ENCODE measurements around the gene SAGE1.
"Not testable (repeated sequence)": the region's sequence is repeated elsewhere in the genome, so short reads cannot be mapped to it uniquely, and the experiment has no call there.

Gene SAGE1

GRCh38 chrX:135893294-135893817, at the start of gene SAGE1, which contains the start of gene CT45A10:
SAGE1 (plus strand) TSS chrX:135893716; CDS start chrX:135896243, 2,527 bp downstream.
CT45A10 (minus strand) TSS chrX:135893444; CDS start chrX:135885344, 8,100 bp downstream.
- no peak for DNase-seq

- DNase-seq, result not testable (repeated sequence)
These were observed 39.1 kb upstream of the SAGE1 start, which contains the start of gene CT45A8 for GRCh38 chrX:135854438-135854837. CT45A8 (minus strand) TSS chrX:135854538; CDS start chrX:135850783, 3,755 bp downstream.

GRCh38 chrX:135871712-135872111, 21.8 kb upstream of the SAGE1 start, which contains the start of gene CT45A9:
CT45A9 (minus strand) TSS chrX:135871812; CDS start chrX:135868061, 3,751 bp downstream.
- DNase-seq, result not testable (repeated sequence)

GRCh38 chrX:135882741-135883140, 10.8 kb upstream of the SAGE1 start:
- not testable (repeated sequence) for DNase-seq

- not testable (repeated sequence) for DNase-seq
These were observed 5.3 kb upstream of the SAGE1 start for GRCh38 chrX:135888230-135888629.

- peak in 1 of 6 experiments; percentile 0 for DNase-seq
These were observed 4.5 kb upstream of the SAGE1 start for GRCh38 chrX:135888976-135889375.

GRCh38 chrX:135890087-135890585, 3.4 kb upstream of the SAGE1 start:
- DNase-seq, result no peak

GRCh38 chrX:135892781-135893180, 735 bp upstream of the SAGE1 start:
- DNase-seq, result no peak

- no peak for DNase-seq
These were observed 16.7 kb downstream of the SAGE1 start for GRCh38 chrX:135910251-135910650.

GRCh38 chrX:135914404-135914803, 20.9 kb downstream of the SAGE1 start:
- DNase-seq, result no peak

GRCh38 chrX:135920516-135920915, 27.0 kb downstream of the SAGE1 start:
- DNase-seq, result not testable (repeated sequence)

- no peak for DNase-seq
These were observed 29.8 kb downstream of the SAGE1 start for GRCh38 chrX:135923353-135923752.

- DNase-seq, result no peak
These were observed 34.4 kb downstream of the SAGE1 start for GRCh38 chrX:135927897-135928296.

- peak in 5 of 6 experiments; percentile 0 to 25 (median 4) for DNase-seq
These were observed 38.4 kb downstream of the SAGE1 start for GRCh38 chrX:135931644-135932487.

GRCh38 chrX:135944486-135944885, 51.0 kb downstream of the SAGE1 start:
- no peak for DNase-seq

GRCh38 chrX:135951291-135951690, 57.8 kb downstream of the SAGE1 start:
- no peak for DNase-seq

Measured in stimulated activated naive CD4-positive, alpha-beta T cell (primary cell).